GM19324 (cell line): ENCODE data around the gene TMEM248.
"Not testable (repeated sequence)": the region's sequence is repeated elsewhere in the genome, so short reads cannot be mapped to it uniquely, and the experiment has no call there.

Experiments
- ATAC-seq: cut with Tn5 transposase; IDR thresholded peaks from one replicate; pipeline ENCODE4 v1.9.1; 2021; ENCODE audit warnings: mild to moderate bottlenecking, moderate library complexity; ENCODE audit not compliant: unreplicated experiment, low FRiP score

Gene TMEM248

GRCh38 chr7:66907731-66908130, 13.3 kb upstream of the TMEM248 start:
- ATAC-seq: no peak

GRCh38 chr7:66908598-66908997, 12.4 kb upstream of the TMEM248 start:
- not testable (repeated sequence) for ATAC-seq

- ATAC-seq: no peak
These were observed 10.2 kb upstream of the TMEM248 start for GRCh38 chr7:66910789-66911188.

- ATAC-seq: not testable (repeated sequence)
These were observed 9.8 kb upstream of the TMEM248 start for GRCh38 chr7:66911191-66911590.

- ATAC-seq: no peak
These were observed 8.8 kb upstream of the TMEM248 start for GRCh38 chr7:66912195-66912594.

- ATAC-seq: no peak
These were observed 7.6 kb upstream of the TMEM248 start for GRCh38 chr7:66913118-66914037.

GRCh38 chr7:66917904-66918303, 3.1 kb upstream of the TMEM248 start:
- not testable (repeated sequence) for ATAC-seq

GRCh38 chr7:66919304-66919703, 1.7 kb upstream of the TMEM248 start:
- no peak for ATAC-seq

GRCh38 chr7:66919704-66920103, 1.3 kb upstream of the TMEM248 start:
- no peak for ATAC-seq

GRCh38 chr7:66920256-66920655, 769 bp upstream of the TMEM248 start:
- no peak for ATAC-seq

- ATAC-seq: no peak
These were observed 432 bp downstream of the TMEM248 start for GRCh38 chr7:66921396-66921917.

GRCh38 chr7:66921918-66922486, 977 bp downstream of the TMEM248 start:
- ATAC-seq: no peak

- no peak for ATAC-seq
These were observed 4.2 kb downstream of the TMEM248 start for GRCh38 chr7:66925255-66925654.

GRCh38 chr7:66927348-66927948, 6.4 kb downstream of the TMEM248 start:
- no peak for ATAC-seq

GRCh38 chr7:66928388-66928787, 7.4 kb downstream of the TMEM248 start:
- ATAC-seq: no peak

- ATAC-seq: no peak
These were observed 8.1 kb downstream of the TMEM248 start for GRCh38 chr7:66929165-66929564.

- ATAC-seq: no peak
These were observed 8.9 kb downstream of the TMEM248 start for GRCh38 chr7:66929935-66930334.

GRCh38 chr7:66930341-66930740, 9.3 kb downstream of the TMEM248 start:
- ATAC-seq: no peak

- no peak for ATAC-seq
These were observed 12.4 kb downstream of the TMEM248 start for GRCh38 chr7:66933469-66933868.

GRCh38 chr7:66937940-66938339, 16.9 kb downstream of the TMEM248 start:
- no peak for ATAC-seq

GRCh38 chr7:66939325-66939724, 18.3 kb downstream of the TMEM248 start:
- ATAC-seq: no peak
